SKM-1 treated with dmso at 0.1 percent for 144 hours (cell line): ENCODE measurements around the gene KCTD8.
A peak's percentile ranks its signal among the peaks of the same experiment; 100 is the strongest.

Experiments used
- DNase-seq: peaks from one replicate; lab custom pipeline; 2025; ENCODE audit not compliant: unreplicated experiment; lab: John Stamatoyannopoulos, UW

KCTD8 gene

DNA sequence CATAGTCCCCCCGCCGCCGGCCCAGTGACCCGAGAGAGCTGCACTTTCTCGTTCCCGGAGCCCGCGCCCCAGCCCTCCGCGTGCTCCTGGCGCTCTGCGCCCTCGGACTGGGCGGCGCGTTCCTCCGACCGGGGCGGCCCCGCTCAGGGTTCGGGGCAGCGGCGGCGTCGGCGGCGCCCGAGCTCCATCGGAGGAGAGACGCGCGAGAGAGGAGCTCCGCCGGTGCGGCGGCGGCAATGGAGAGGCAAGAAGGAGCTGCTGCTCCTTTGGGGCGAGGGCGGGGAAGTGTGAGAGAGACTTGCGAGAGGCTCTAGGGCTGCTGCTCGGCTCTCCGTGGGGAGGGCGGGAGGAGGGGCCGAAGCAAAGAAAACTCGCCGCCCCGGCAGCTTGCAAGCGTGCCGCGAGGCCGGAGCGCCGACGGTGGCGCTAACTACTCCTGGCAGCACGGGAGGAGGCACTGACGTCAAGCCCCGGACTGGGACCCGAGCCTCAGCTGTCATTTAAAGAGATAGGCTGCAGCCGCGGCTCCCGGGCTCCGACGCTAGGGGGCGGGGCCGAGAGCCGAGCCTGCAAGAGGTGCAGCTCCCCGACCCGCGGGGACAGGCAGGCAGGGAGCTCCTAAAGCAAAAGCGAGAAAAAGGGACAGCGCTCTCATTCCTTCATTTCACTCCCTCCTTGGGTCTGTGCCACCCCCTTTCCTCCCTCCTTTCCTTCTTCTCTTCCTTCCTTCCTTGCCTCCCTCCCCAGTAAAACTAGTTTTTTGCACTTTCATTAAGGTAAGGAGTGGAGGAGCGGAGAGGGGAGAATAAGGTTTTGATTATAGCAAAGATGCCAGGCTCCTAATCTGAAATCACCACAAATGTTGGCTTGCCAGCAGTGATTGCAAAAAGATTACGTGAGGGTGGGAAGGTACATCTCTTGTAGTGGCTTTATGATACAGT is at the start of gene KCTD8:
Gene KCTD8 (minus strand): TSS at position 289 of the 941 bp plus-strand sequence.
- DNase-seq, result peak; percentile 94

- no peak for DNase-seq
Measured at GRCh38 chr4:44494810-44495701, 46.4 kb upstream of the KCTD8 start.

DNA sequence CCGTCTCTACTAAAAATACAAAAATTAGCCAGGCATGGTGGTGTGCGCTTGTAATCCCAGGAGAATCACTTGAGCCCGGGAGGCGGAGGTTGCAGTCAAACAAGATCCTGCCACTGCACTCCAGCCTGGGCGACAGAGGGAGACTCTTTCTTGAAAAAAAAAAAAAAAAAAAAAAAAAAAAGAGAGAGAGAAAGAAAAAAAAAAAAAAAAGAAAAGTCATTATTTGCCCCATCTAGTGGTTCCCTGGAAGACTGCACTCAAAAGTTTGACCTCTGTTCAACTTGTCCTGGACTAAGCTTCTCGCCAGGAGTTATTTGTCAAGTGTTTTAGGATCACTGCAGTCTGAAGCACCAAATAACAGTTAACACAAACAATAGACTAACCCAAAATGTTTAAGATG is 45.3 kb upstream of the KCTD8 start:
- DNase-seq, result no peak

GRCh38 chr4:44487341-44487740 is 38.7 kb upstream of the KCTD8 start:
- DNase-seq, result no peak

GRCh38 chr4:44479731-44480130 is 31.1 kb upstream of the KCTD8 start:
- DNase-seq, result no peak

DNA sequence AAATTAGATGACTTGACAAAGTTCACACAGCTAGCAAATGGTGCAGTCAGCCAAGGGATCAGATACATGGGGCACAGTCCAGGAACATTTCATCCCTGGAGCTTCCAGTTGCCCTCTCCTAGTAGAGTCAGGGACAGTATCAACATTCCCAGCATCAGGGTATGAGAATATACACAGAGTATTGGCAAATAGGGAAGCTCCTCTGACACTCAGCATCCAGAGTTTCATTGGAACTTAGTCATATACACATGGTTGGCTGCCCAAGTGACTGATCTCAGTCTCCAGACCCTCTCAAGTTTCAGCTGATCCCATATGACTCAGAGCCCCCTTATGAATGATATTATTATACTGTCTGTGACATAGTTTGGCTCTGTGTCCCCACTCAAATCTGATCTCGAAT is 13.7 kb upstream of the KCTD8 start:
- DNase-seq, result no peak

- no peak for DNase-seq
Measured at GRCh38 chr4:44447563-44448504, 775 bp downstream of the KCTD8 start.

DNA sequence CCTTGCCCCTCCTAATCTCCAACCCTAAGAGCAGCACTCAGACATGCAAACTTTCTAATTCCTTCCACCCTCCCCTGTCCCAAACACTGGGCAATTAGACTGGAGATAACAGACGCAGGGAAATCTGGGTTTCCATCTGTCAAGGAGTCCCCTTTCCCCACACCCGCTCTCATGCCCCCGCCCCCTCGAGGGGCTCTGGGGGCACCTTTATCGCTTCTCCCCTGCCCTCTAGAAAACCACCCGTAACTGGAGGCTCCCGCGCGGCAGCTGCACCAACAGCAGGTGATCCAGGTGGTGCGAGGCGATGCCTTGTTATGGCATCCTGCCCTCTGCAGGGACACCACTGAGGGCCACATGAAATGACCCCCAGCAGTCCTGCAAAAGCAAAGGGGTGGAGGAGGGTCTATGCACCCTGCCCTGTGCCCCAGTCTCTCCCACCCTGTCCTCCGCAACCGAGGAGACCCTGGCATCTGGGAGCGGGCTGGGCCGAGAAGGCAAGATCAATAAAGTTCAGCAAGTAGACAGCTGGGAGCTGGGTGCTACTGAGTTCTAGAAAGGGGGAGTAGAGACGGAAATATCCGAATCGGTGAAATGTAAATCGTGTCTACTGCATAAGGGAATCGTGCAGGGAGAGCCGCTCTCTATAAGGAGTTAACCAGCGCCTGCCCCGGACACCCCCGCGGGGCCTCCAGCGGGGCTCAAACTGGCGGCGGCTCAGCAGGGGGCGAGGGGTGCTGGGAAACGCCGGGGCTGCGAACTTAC is 1.6 kb downstream of the KCTD8 start:
- no peak for DNase-seq

DNA sequence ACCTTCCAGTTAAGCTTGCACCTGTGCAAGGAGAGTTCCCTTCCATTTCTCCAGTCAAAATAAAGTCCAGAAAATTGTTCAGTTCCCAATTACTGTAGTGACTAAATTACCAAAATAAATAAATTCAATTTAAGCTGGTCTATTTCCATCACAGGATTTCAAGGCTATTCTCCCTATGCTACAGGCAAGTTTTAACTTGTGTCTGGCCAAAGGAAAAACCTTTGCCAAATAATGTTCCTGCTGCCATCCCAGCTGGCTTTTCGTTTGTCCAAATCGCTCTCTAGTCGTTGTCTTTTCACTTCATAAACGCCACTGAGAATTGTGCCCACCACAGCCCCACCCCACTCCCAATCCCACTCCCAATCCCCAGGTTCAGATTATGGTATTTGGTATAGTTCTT is 2.4 kb downstream of the KCTD8 start:
- DNase-seq, result no peak

GRCh38 chr4:44438687-44439086 is 9.9 kb downstream of the KCTD8 start:
- no peak for DNase-seq

- no peak for DNase-seq
Measured at GRCh38 chr4:44434247-44434646, 14.4 kb downstream of the KCTD8 start.

DNA sequence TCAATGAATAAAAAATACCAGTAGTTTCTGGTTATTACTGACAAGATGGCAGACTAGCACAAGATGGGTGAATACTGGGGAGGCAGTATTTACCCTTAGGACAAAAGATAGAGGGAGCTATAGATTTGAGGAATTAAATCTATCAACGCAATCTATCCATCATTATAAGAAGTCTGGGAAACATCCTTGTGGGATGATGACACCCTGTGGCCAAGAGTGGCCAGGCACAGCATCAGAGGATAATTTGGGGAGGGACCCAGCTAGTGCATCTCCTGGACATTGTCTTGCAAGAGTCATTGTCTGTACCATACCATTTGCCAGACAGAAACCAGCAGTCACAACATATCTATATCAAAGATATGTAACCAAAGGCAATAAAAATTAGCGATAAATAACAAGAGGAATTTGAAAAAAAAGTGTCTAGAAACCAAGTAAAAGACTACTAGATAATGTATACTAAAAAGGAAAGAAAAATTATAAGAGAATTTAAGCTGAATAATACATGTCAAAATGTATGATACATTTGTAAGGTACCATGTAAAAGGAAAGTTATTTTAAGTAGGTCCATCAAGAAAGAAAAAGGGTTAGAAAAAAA is 22.9 kb downstream of the KCTD8 start:
- no peak for DNase-seq

- DNase-seq, result no peak
Measured at GRCh38 chr4:44422912-44423311, 25.7 kb downstream of the KCTD8 start.

- no peak for DNase-seq
Measured at GRCh38 chr4:44421330-44422065, 27.1 kb downstream of the KCTD8 start.

DNA sequence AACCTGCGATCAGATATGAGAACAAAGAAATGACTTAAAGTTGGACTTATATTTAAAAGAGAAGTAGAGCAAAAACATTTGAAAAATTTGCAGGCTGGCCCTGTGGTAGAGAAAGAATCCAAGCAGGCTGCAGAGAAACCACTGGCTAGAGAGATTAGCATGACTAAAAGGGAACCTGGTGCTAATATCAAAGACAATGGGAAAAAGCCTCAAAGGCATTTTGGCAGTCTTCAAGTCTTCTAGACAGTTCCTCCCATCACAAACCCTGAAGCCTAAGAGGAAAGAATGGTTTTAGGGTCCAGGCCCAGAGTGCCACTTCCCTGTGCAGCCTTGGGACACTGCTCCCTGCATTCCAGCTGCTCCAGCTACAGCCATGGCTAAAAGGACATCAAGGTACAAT is 33.4 kb downstream of the KCTD8 start:
- DNase-seq, result no peak

DNA sequence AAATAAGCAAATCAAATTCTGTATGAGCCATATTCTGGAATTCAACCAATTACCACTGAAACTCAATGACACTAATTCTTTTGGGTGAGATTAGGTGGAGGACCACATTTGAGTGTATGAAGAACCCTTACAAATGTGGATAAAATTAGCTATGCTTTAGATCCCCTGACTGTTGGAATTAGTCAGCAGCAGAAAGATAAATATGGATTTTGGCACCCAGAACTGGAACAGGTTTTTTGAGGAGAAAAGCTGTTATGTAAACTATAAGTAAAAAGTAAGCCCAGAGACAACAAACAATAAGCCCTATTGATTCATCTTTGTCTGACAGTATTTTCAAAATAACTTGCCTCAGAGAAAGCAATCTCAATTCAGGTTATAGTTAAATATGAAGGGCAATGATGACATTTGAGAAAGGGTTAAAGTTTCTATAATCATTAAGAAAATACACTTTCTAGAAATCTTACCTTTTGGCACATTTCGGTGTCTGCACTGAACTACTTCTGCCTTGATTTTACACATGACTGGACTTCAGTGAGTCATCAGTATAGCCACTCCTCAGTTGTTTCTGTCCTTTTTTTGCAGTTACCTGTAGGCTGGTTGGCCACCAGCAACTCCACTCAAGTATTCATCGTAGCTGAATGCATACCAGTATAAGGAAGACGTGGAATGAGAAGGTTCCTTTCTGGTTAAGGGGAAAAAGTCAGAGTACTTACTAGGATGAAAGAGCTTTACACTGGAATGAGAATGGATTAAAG is 80.0 kb downstream of the KCTD8 start:
- no peak for DNase-seq

DNA sequence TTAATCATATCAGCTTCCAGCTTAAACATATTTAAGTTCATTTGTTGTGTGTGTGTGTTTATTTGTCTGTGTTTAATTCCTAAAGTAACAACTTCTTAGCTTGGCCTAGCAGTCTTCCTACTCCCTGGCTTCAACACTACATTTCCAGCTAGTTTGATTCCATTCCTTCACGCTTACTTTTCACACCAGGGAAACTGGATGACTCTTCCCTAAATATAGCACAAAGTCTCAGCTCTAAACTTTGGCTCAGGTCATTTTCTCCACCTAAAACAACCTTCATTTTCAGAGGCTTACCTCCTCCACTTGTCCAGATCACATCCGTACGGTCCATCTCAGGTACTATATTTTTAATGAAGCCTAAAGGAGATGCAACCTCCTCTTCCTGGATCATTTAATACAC is 94.4 kb downstream of the KCTD8 start:
- DNase-seq, result no peak

DNA sequence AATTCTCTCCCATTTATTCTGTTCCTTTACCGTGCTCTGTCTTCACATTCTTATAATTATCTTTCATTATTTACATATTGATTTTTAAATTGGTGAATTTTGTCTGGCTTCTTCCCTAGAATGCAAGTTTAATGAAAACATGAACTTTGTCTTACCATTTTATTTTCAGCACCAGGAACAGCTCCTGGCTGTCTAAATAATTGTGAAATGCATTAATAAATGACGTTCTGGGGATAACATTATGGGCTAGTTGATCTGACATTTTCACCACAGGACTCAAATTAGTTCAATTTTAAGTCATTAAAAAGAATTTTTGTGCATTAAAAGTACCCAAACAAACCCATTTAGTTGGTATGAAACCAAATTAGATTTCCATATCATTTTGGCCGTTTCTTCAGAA is 97.5 kb downstream of the KCTD8 start:
- DNase-seq, result no peak
